GM23248 (cell line): ENCODE results near the gene TSTD2.
"Not testable (repeated sequence)": the region's sequence is repeated elsewhere in the genome, so short reads cannot be mapped to it uniquely, and the experiment has no call there.

ENCODE experiments used
- EZH2 ChIP-seq: fragments of 200-600 bp; sonication (generic); IDR thresholded peaks from 2 replicates; pipeline ENCODE4 v1.6.1; 2018; ENCODE audit warnings: antibody characterized with exemption, mild to moderate bottlenecking; ENCODE audit not compliant: insufficient read depth, poor library complexity, severe bottlenecking
- EZH2phosphoT487 ChIP-seq: fragments of 200-600 bp; sonication (generic); IDR thresholded peaks from 2 replicates; pipeline ENCODE4 v1.6.1; 2018; ENCODE audit warnings: antibody characterized with exemption, moderate library complexity, mild to moderate bottlenecking, low read depth; ENCODE audit not compliant: insufficient read depth

DNA sequence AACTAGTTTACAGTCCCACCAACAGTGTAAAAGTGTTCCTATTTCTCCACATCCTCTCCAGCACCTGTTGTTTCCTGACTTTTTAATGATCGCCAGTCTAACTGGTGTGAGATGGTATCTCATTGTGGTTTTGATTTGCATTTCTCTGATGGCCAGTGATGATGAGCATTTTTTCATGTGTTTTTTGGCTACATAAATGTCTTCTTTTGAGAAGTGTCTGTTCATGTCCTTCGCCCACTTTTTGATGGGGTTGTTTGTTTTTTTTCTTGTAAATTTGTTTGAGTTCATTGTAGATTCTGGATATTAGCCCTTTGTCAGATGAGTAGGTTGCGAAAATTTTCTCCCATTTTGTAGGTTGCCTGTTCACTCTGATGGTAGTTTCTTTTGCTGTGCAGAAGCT, 51.6 kb downstream of the TSTD2 start:
- TF ChIP-seq EZH2, EZH2phosphoT487: not testable (repeated sequence)
